Fibroblast of villous mesenchyme (primary cell): Measurements from ENCODE around the gene RBM4. TPM values are rescaled to one million over a fixed set of nuclear protein-coding genes. Genes with fewer than 3 reads are reported as not detected.
"Not testable (repeated sequence)": the region's sequence is repeated elsewhere in the genome, so short reads cannot be mapped to it uniquely, and the experiment has no call there.

Experiments
- DNase-seq: peaks from one replicate; pipeline ENCODE4 v3.0.0-alpha.2; 2010; ENCODE audit warnings: low read depth
- H3K4me3 ChIP-seq: 2 replicates; pipeline ENCODE4 v1.5.1; 2011; ENCODE audit warnings: low read depth, mild to moderate bottlenecking, low read length
- total RNA-seq: library from RNA; depleted of rRNA; stranded (reverse); fragments of >200 nt; gene quantifications from 2 replicates; pipeline ENCODE4 v1.2.3, GENCODE V29; 2012
- TF ChIP-seq, protein P1 (sequence below): IDR thresholded peaks from 2 replicates; pipeline ENCODE4 v1.5.1; 2012; ENCODE audit warnings: low read depth, mild to moderate bottlenecking, low read length; ENCODE audit not compliant: insufficient read depth

RBM4 gene
- total RNA-seq, 1 donor = 118 TPM

- no peak for DNase-seq
- no peak overlapping the region for H3K4me3 ChIP-seq
- TF ChIP-seq, protein P1, sequence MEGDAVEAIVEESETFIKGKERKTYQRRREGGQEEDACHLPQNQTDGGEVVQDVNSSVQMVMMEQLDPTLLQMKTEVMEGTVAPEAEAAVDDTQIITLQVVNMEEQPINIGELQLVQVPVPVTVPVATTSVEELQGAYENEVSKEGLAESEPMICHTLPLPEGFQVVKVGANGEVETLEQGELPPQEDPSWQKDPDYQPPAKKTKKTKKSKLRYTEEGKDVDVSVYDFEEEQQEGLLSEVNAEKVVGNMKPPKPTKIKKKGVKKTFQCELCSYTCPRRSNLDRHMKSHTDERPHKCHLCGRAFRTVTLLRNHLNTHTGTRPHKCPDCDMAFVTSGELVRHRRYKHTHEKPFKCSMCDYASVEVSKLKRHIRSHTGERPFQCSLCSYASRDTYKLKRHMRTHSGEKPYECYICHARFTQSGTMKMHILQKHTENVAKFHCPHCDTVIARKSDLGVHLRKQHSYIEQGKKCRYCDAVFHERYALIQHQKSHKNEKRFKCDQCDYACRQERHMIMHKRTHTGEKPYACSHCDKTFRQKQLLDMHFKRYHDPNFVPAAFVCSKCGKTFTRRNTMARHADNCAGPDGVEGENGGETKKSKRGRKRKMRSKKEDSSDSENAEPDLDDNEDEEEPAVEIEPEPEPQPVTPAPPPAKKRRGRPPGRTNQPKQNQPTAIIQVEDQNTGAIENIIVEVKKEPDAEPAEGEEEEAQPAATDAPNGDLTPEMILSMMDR = no peak
These were observed 34.3 kb upstream of the RBM4 start for GRCh38 chr11:66604155-66604554.

- H3K4me3 ChIP-seq, DNase-seq: not testable (repeated sequence)
These were observed 31.9 kb upstream of the RBM4 start for GRCh38 chr11:66606608-66607007.

GRCh38 chr11:66607126-66607834 is 31.2 kb upstream of the RBM4 start:
- peak; percentile 77 for DNase-seq
- TF ChIP-seq, protein P1 = no peak
- H3K4me3 ChIP-seq = no peak overlapping the region

GRCh38 chr11:66609721-66610617 is 28.5 kb upstream of the RBM4 start:
- TF ChIP-seq, protein P1 = no peak
- H3K4me3 ChIP-seq = no peak overlapping the region
- no peak for DNase-seq

DNA sequence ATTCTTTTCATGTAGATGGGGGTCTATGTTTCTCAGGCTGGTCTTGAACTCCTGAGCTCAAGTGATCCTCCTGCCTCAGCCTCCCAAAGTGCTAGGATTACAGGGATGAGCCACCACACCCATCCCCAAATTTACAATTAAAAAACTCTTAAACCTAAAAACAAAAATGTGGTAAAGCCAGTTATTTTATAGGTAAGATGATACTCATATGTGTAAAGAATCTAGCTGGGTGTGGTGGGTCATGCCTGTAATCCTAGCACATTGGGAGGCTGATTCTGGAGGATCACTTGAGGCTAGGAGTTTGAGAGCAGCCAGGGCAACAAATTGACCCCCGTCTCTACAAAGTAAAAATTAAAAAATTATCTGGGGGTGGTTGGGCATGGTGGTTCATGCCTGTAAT is 26.0 kb upstream of the RBM4 start:
- TF ChIP-seq, protein P1 = no peak
- H3K4me3 ChIP-seq = no peak overlapping the region
- DNase-seq = no peak

DNA sequence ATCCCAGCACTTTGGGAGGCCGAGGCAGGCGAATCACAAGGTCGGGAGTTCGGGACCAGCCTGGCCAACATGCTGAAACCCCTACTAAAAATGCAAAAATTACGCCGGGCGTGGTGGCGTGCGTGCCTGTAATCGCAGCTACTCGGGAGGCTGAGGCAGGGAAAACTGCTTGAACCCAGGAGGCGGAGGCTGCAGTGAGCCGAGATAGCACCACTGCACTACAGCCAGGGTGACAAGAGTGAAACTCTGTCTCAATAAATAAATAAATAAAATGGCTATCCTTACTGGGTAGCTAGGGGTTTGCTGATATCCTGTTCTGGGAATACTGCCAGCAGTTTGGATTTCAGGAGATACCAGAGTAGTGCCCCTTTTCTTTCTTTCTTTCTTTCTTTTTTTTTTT is 24.4 kb upstream of the RBM4 start:
- DNase-seq = peak; percentile 54
- TF ChIP-seq, protein P1 = no peak
- no peak overlapping the region for H3K4me3 ChIP-seq

GRCh38 chr11:66616379-66617154 is 21.9 kb upstream of the RBM4 start, which contains the start of gene RBM14:
RBM14 (plus strand) TSS chr11:66616630; CDS start chr11:66616721, 91 bp downstream.
- DNase-seq = peak; percentile 99
- peak within 1 kb of the TSS; percentile 81 for H3K4me3 ChIP-seq
- TF ChIP-seq, protein P1 = no peak
